ENCODE results near the gene GPM6B.
"Not testable (repeated sequence)": the region's sequence is repeated elsewhere in the genome, so short reads cannot be mapped to it uniquely, and the experiment has no call there.

The GPM6B gene

DNA sequence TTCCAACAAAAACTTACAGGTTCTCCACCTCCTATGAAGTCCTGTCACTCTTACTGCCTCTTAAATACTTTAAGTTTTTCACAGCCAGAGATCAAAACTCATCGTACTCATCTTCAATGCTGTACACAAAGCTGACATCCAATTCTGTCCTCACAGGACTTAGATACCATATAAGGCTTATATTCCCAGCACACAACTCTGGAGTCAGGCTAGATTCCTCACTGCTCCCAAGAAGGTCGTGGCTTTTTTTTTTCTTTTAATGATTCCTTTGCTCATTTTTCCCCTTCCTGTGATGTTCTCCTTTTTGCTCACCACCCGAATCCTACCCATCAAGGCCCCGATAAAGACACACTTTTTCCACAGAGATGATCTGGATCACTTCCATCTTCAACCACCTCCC lies 83.4 kb downstream of the GPM6B start:
- Histone ChIP-seq H3K79me2 (ENCODE audit: insufficient read depth, low read depth) (peaks cover 38% of the 10 kb centered on the region; the same call in 1 of the 2 replicates), H3K27ac (peak overlapping the region; percentile 93)
- TF ChIP-seq, protein P1, sequence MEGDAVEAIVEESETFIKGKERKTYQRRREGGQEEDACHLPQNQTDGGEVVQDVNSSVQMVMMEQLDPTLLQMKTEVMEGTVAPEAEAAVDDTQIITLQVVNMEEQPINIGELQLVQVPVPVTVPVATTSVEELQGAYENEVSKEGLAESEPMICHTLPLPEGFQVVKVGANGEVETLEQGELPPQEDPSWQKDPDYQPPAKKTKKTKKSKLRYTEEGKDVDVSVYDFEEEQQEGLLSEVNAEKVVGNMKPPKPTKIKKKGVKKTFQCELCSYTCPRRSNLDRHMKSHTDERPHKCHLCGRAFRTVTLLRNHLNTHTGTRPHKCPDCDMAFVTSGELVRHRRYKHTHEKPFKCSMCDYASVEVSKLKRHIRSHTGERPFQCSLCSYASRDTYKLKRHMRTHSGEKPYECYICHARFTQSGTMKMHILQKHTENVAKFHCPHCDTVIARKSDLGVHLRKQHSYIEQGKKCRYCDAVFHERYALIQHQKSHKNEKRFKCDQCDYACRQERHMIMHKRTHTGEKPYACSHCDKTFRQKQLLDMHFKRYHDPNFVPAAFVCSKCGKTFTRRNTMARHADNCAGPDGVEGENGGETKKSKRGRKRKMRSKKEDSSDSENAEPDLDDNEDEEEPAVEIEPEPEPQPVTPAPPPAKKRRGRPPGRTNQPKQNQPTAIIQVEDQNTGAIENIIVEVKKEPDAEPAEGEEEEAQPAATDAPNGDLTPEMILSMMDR (conservative IDR thresholded peaks at IDR 0.05; ENCODE audit: low read depth, low read length) = no peak

DNA sequence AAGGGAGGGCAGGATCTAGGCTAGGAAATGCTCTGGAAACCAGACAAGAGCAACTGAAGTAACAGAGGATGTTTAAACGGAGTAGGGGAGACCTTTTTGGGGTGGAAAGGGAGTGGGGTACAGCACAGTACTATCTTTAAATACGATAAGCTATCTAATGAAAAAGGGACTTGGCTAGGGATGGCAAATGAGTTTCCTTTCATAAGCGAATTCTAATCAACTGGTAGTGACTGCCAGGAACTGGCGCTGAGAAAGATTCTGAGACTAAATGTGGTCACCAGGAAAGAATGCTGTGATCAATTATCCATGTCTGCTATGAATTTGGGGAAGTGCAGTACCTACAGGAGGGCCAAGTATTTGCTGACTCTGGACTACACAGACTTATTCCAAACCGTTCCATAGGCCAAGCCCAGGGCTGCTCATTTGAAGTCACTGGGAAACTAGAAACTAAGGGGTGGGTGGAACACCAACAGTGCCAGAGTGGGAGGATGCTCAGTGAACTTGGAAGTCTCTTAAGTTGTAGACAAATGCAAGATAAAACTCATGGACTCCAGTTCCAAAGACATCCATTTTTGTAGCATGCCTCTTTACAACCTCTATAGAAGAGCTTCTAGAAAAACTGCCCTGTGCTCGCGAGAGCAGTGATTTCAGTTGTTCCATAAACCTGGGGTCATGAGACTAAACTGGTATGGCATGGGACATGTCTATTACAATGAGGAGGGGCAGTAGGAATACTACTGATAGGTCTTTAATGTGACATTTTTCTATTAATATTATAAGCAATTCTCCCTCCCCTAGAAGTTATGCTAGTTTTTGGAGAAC lies 84.4 kb downstream of the GPM6B start:
- Histone ChIP-seq H3K9ac (no peak overlapping the region), H3K27ac (no peak overlapping the region), H3K4me3 (IDR thresholded peaks at IDR 0.05; ENCODE audit: insufficient read depth, low read depth, low read length) (no peak overlapping the region)

More for the DNA sequence above, 83.4 kb downstream of the GPM6B start:
- Histone ChIP-seq H4K20me1 (ENCODE audit: insufficient read depth) (no peaks in the 10 kb centered on the region), H3K4me3 (IDR thresholded peaks at IDR 0.05; ENCODE audit: insufficient read depth, low read depth, low read length) (no peak overlapping the region), H2AFZ (ENCODE audit: low read depth) (no peak overlapping the region; the same call in 1 of the 2 replicates), H3K4me1 (ENCODE audit: low read depth, poor library complexity, severe bottlenecking) (peaks cover 41% of the 10 kb centered on the region), H3K36me3 (ENCODE audit: insufficient read depth) (no peaks in the 10 kb centered on the region), H3K9ac (peak overlapping the region; percentile 81; the same call in 1 of the 2 replicates), H3K27me3 (ENCODE audit: insufficient read depth, low read depth) (no peaks in the 10 kb centered on the region), H3K4me2 (peak overlapping the region; percentile 78)

DNA sequence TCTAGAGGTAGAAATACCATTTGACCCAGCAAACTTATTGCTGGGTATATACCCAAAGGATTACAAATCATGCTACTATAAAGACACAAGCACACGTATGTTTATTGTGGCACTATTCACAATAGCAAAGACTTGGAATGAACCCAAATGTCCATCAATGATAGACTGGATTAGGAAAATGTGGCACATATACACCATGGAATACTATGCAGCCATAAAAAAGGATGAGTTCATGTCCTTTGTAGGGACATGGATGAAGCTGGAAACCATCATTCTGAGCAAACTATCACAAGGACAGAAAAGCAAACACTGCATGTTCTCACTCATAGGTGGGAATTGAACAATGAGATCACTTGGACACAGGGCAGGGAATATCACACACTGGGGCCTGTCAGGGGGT lies 86.4 kb downstream of the GPM6B start:
- H3K9ac ChIP-seq; H3K27ac ChIP-seq; H3K4me2 ChIP-seq; H3K27me3 ChIP-seq (ENCODE audit: insufficient read depth, low read depth); H3K36me3 ChIP-seq (ENCODE audit: insufficient read depth); H3K4me3 ChIP-seq (IDR thresholded peaks at IDR 0.05; ENCODE audit: insufficient read depth, low read depth, low read length); H2AFZ ChIP-seq (ENCODE audit: low read depth); H4K20me1 ChIP-seq (ENCODE audit: insufficient read depth): not testable (repeated sequence)
- Histone ChIP-seq H3K4me1 (ENCODE audit: low read depth, poor library complexity, severe bottlenecking) (peaks cover 19% of the 10 kb centered on the region), H3K79me2 (ENCODE audit: insufficient read depth, low read depth) (peaks cover 53% of the 10 kb centered on the region; the same call in 1 of the 2 replicates)

More for the DNA sequence above, 84.4 kb downstream of the GPM6B start:
- peaks cover 38% of the 10 kb centered on the region for H3K4me1 ChIP-seq (ENCODE audit: low read depth, poor library complexity, severe bottlenecking)
- H3K79me2 ChIP-seq (ENCODE audit: insufficient read depth, low read depth) = peaks cover 47% of the 10 kb centered on the region; the same call in 1 of the 2 replicates
- no peaks in the 10 kb centered on the region for H3K27me3 ChIP-seq (ENCODE audit: insufficient read depth, low read depth)
- TF ChIP-seq, protein P1 (conservative IDR thresholded peaks at IDR 0.05; ENCODE audit: low read depth, low read length) = no peak
- H2AFZ ChIP-seq (ENCODE audit: low read depth) = no peak overlapping the region
- peak overlapping the region; percentile 78; the same call in 1 of the 2 replicates for H3K4me2 ChIP-seq
- H4K20me1 ChIP-seq (ENCODE audit: insufficient read depth) = no peaks in the 10 kb centered on the region
- no peaks in the 10 kb centered on the region for H3K36me3 ChIP-seq (ENCODE audit: insufficient read depth)

DNA sequence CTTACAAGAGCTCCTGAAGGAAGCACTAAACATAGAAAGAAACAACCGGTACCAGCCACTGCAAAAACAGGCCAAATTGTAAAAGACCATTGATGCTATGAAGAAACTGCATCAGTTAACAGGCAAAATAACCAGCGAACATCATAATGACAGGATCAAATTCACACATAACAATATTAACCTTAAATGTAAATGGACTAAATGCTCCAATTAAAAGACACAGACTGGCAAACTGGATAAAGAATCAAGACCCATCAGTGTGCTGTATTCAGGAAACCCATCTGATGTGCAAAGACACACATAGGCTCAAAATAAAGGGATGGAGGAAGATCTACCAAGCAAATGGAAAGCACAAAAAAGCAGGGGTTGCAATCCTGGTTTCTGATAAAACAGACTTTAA lies 90.3 kb downstream of the GPM6B start:
- H3K79me2 ChIP-seq (ENCODE audit: insufficient read depth, low read depth) = peaks cover 26% of the 10 kb centered on the region; the same call in 1 of the 2 replicates
- not testable (repeated sequence) for H2AFZ ChIP-seq (ENCODE audit: low read depth); H3K4me2 ChIP-seq; H3K27me3 ChIP-seq (ENCODE audit: insufficient read depth, low read depth); H3K4me3 ChIP-seq (IDR thresholded peaks at IDR 0.05; ENCODE audit: insufficient read depth, low read depth, low read length); H3K9ac ChIP-seq; H3K27ac ChIP-seq; H3K4me1 ChIP-seq (ENCODE audit: low read depth, poor library complexity, severe bottlenecking); H3K36me3 ChIP-seq (ENCODE audit: insufficient read depth); H4K20me1 ChIP-seq (ENCODE audit: insufficient read depth)

DNA sequence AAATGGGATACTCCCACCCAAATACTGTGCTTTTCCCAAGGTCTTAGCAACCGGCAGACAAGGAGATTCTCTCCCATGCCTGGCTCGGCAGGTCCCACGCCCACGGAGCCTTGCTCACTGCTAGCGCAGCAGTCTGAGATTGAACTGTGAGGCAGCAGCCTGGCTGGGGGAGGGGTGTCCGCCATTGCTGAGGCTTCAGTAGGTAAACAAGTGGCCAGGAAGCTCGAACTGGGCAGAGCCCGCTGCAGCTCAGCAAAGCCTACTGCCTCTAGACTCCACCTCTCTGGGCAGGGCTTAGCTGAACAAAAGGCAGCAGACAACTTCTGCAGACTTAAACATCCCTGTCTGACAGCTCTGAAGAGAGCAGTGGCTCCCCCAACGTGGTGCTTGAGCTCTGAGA lies 92.0 kb downstream of the GPM6B start:
- H3K9ac ChIP-seq; H4K20me1 ChIP-seq (ENCODE audit: insufficient read depth); H3K36me3 ChIP-seq (ENCODE audit: insufficient read depth); H2AFZ ChIP-seq (ENCODE audit: low read depth); H3K4me2 ChIP-seq; H3K4me3 ChIP-seq (IDR thresholded peaks at IDR 0.05; ENCODE audit: insufficient read depth, low read depth, low read length); H3K27me3 ChIP-seq (ENCODE audit: insufficient read depth, low read depth); H3K4me1 ChIP-seq (ENCODE audit: low read depth, poor library complexity, severe bottlenecking); H3K27ac ChIP-seq: not testable (repeated sequence)
- H3K79me2 ChIP-seq (ENCODE audit: insufficient read depth, low read depth) = peaks cover 25% of the 10 kb centered on the region; the same call in 1 of the 2 replicates
